ENCODE results near the gene MOB3B. TPM values are rescaled to one million over a fixed set of nuclear protein-coding genes. Genes with fewer than 3 reads are reported as not detected.
A peak's percentile ranks its signal among the peaks of the same experiment; 100 is the strongest.

MOB3B gene
- total RNA-seq, 1 donor from 2014 or later, result 14.8 TPM

GRCh38 chr9:27495480-27496134, 34.0 kb downstream of the MOB3B start:
- no peaks in the 10 kb centered on the region for H3K27me3 Mint-ChIP-seq (ENCODE audit: low read depth)
- H3K36me3 Mint-ChIP-seq, result peaks cover 6% of the 10 kb centered on the region
- DNase-seq (ENCODE audit: low spot score in 2 of 2, unreplicated experiment in 2 of 2), result no peak
- no peak overlapping the region for H3K4me3 Mint-ChIP-seq
- H3K27ac Mint-ChIP-seq, result no peak overlapping the region
- peaks cover 38% of the 10 kb centered on the region for H3K4me1 Mint-ChIP-seq
- peaks cover 3% of the 10 kb centered on the region for H3K9me3 Mint-ChIP-seq
- TF ChIP-seq, protein P1, sequence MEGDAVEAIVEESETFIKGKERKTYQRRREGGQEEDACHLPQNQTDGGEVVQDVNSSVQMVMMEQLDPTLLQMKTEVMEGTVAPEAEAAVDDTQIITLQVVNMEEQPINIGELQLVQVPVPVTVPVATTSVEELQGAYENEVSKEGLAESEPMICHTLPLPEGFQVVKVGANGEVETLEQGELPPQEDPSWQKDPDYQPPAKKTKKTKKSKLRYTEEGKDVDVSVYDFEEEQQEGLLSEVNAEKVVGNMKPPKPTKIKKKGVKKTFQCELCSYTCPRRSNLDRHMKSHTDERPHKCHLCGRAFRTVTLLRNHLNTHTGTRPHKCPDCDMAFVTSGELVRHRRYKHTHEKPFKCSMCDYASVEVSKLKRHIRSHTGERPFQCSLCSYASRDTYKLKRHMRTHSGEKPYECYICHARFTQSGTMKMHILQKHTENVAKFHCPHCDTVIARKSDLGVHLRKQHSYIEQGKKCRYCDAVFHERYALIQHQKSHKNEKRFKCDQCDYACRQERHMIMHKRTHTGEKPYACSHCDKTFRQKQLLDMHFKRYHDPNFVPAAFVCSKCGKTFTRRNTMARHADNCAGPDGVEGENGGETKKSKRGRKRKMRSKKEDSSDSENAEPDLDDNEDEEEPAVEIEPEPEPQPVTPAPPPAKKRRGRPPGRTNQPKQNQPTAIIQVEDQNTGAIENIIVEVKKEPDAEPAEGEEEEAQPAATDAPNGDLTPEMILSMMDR (IDR thresholded peaks at IDR 0.05; ENCODE audit: unreplicated experiment), result no peak

DNA sequence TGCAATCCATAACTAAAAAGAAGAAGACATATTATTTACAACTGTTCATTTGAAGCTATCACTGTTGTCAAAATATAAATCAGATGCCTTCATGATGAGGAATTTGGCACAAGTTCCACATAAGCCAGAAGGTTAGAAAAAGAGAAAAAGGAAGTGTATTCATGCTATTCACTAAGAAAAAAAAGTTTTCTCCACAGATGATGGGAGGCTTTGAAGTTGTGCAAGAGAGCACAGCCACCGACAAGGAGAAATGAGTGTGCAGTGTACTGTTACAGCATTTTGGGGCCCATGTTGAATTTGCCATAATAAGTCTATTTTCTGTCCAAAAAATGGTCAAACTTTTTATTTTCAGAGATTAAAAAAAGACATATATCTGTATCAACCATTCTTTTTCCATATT, 38.5 kb downstream of the MOB3B start:
- no peak for DNase-seq (ENCODE audit: low spot score in 2 of 2, unreplicated experiment in 2 of 2)
- Mint-ChIP-seq H3K36me3 (peaks cover 6% of the 10 kb centered on the region), H3K4me3 (no peak overlapping the region), H3K4me1 (peaks cover 36% of the 10 kb centered on the region), H3K27me3 (ENCODE audit: low read depth) (no peaks in the 10 kb centered on the region), H3K27ac (no peak overlapping the region), H3K9me3 (peaks cover 3% of the 10 kb centered on the region)
- TF ChIP-seq, protein P1 (IDR thresholded peaks at IDR 0.05; ENCODE audit: unreplicated experiment), result no peak

- Mint-ChIP-seq H3K36me3 (peaks cover 5% of the 10 kb centered on the region), H3K4me1 (peaks cover 33% of the 10 kb centered on the region), H3K27me3 (ENCODE audit: low read depth) (no peaks in the 10 kb centered on the region), H3K27ac (peak overlapping the region; percentile 60), H3K9me3 (peaks cover 2% of the 10 kb centered on the region), H3K4me3 (no peak overlapping the region)
- TF ChIP-seq, protein P1 (IDR thresholded peaks at IDR 0.05; ENCODE audit: unreplicated experiment), result no peak
- no peak for DNase-seq (ENCODE audit: low spot score in 2 of 2, unreplicated experiment in 2 of 2)
Observed at GRCh38 chr9:27489087-27489876, 40.3 kb downstream of the MOB3B start.

GRCh38 chr9:27487927-27488326, 41.7 kb downstream of the MOB3B start:
- DNase-seq (ENCODE audit: low spot score in 2 of 2, unreplicated experiment in 2 of 2), result no peak
- H3K36me3 Mint-ChIP-seq, result peaks cover 4% of the 10 kb centered on the region
- no peaks in the 10 kb centered on the region for H3K27me3 Mint-ChIP-seq (ENCODE audit: low read depth)
- H3K9me3 Mint-ChIP-seq, result no peaks in the 10 kb centered on the region
- no peak overlapping the region for H3K4me3 Mint-ChIP-seq
- peaks cover 34% of the 10 kb centered on the region for H3K4me1 Mint-ChIP-seq
- TF ChIP-seq, protein P1 (IDR thresholded peaks at IDR 0.05; ENCODE audit: unreplicated experiment), result no peak
- peak overlapping the region; percentile 90 for H3K27ac Mint-ChIP-seq

DNA sequence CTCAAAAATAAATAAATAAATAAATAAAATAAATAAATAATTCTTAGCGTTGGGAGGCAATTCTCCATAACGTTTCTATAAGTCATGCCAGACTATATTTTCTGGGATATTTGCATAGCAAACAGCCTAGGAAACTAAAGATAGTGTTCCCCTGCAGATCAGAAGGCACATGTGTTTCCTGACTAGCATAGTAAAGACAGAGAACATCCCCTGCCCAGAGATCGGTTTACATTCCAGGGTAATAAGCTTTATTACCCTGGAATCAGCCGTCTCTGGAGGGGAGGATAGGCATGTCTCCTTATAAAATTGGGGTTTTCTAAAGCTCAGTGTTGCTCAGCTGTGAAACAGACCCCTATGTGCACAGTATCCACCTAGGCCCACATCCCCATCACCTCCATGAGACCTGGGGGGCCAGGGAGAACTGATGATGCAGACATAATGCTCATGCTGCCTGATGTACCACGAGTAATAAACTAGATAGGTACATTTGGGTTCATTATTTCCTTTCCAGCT, 42.4 kb downstream of the MOB3B start:
- H3K4me3 Mint-ChIP-seq, result no peak overlapping the region
- H3K4me1 Mint-ChIP-seq, result peaks cover 34% of the 10 kb centered on the region

More for the DNA sequence above, 42.4 kb downstream of the MOB3B start:
- Mint-ChIP-seq H3K27me3 (ENCODE audit: low read depth) (no peaks in the 10 kb centered on the region), H3K36me3 (peaks cover 4% of the 10 kb centered on the region), H3K27ac (peak overlapping the region; percentile 90), H3K9me3 (no peaks in the 10 kb centered on the region)
- TF ChIP-seq, protein P1 (IDR thresholded peaks at IDR 0.05; ENCODE audit: unreplicated experiment), result no peak
- no peak for DNase-seq (ENCODE audit: low spot score in 2 of 2, unreplicated experiment in 2 of 2)

Measured in mesothelial cell of epicardium (in vitro differentiated cells).